Germinal center (tissue), 1 donor: Measurements from ENCODE around the gene CACNA1B.
A peak's percentile ranks its signal among the peaks of the same experiment; 100 is the strongest.

Experiments used
- DNase-seq: peaks from one replicate; pipeline ENCODE4 v3.0.0; 2012; ENCODE audit warnings: mixed read lengths, low spot score

CACNA1B gene

GRCh38 chr9:137877506-137878122 is at the start of gene CACNA1B:
Gene CACNA1B (plus strand): TSS chr9:137877782. CDS start chr9:137877934, 152 bp downstream.
- DNase-seq: peak; percentile 82

GRCh38 chr9:137827908-137828526 is 49.6 kb upstream of the CACNA1B start:
- no peak for DNase-seq

- no peak for DNase-seq
Observed at GRCh38 chr9:137828527-137829259, 48.9 kb upstream of the CACNA1B start.

GRCh38 chr9:137829260-137829996 is 48.2 kb upstream of the CACNA1B start:
- DNase-seq: no peak

GRCh38 chr9:137832191-137832700 is 45.3 kb upstream of the CACNA1B start:
- DNase-seq: no peak

GRCh38 chr9:137832830-137833590 is 44.6 kb upstream of the CACNA1B start:
- no peak for DNase-seq

GRCh38 chr9:137833721-137834613 is 43.6 kb upstream of the CACNA1B start:
- no peak for DNase-seq

GRCh38 chr9:137834846-137835546 is 42.6 kb upstream of the CACNA1B start:
- no peak for DNase-seq

- DNase-seq: no peak
Observed at GRCh38 chr9:137836151-137836830, 41.3 kb upstream of the CACNA1B start.

GRCh38 chr9:137836831-137837241 is 40.7 kb upstream of the CACNA1B start:
- no peak for DNase-seq

GRCh38 chr9:137837345-137838278 is 40.0 kb upstream of the CACNA1B start:
- no peak for DNase-seq

GRCh38 chr9:137838576-137838975 is 39.0 kb upstream of the CACNA1B start:
- no peak for DNase-seq

GRCh38 chr9:137843355-137843754 is 34.2 kb upstream of the CACNA1B start:
- DNase-seq: no peak

GRCh38 chr9:137851516-137852267 is 25.9 kb upstream of the CACNA1B start:
- no peak for DNase-seq

- DNase-seq: no peak
Observed at GRCh38 chr9:137853392-137853995, 24.1 kb upstream of the CACNA1B start.

- no peak for DNase-seq
Observed at GRCh38 chr9:137860361-137860760, 17.2 kb upstream of the CACNA1B start.

- no peak for DNase-seq
Observed at GRCh38 chr9:137865581-137866145, 11.9 kb upstream of the CACNA1B start.
